ENCODE data around the gene KMT2C. TPM values are rescaled to one million over a fixed set of nuclear protein-coding genes. Genes with fewer than 3 reads are reported as not detected.

KMT2C gene
- total and polyA plus RNA-seq, 8 donors, result 5.0 to 248 (median 80.1) TPM

- H3K4me1 ChIP-seq, result peaks cover 13 to 18% (median 15%) of the 10 kb centered on the region in 4 donors
- no peak overlapping the region for H3K4me3 ChIP-seq
- intact Hi-C loops (cut with DNase I; ENCODE audit: low total_unique reads), result no loop called here
- no peaks in the 10 kb centered on the region for H3K36me3 ChIP-seq
- no peak for DNase-seq
- H3K27me3 ChIP-seq, result no peaks in the 10 kb centered on the region
- peaks cover 0 to 8% (median 0%) of the 10 kb centered on the region in 4 donors for H3K9me3 ChIP-seq
- 91 to 97% (median 96%) methylated on average over 9 of the region's 9 CpGs for WGBS, 5 donors
- H3K27ac ChIP-seq, result no peak overlapping the region
- TF ChIP-seq EP300 (IDR thresholded peaks at IDR 0.05) (no peak), CTCF (IDR thresholded peaks at IDR 0.05) (no peak), POLR2A (IDR thresholded peaks at IDR 0.05) (no peak), POLR2AphosphoS5 (IDR thresholded peaks at IDR 0.05) (no peak)
Measured at GRCh38 chr7:152467225-152467624, 31.4 kb upstream of the KMT2C start.

GRCh38 chr7:152465119-152465387 is 29.2 kb upstream of the KMT2C start:
- no peaks in the 10 kb centered on the region for H3K9me3 ChIP-seq
- intact Hi-C loops (cut with DNase I; ENCODE audit: low total_unique reads), result no loop called here
- DNase-seq, result no peak
- TF ChIP-seq POLR2AphosphoS5 (IDR thresholded peaks at IDR 0.05), result no peak
- no peak for TF ChIP-seq POLR2A (IDR thresholded peaks at IDR 0.05)
- no peak for TF ChIP-seq EP300 (IDR thresholded peaks at IDR 0.05)
- no peak for TF ChIP-seq CTCF (IDR thresholded peaks at IDR 0.05)
- H3K27me3 ChIP-seq, result no peaks in the 10 kb centered on the region
- H3K4me1 ChIP-seq, result peaks cover 13 to 28% (median 21%) of the 10 kb centered on the region in 4 donors
- no peaks in the 10 kb centered on the region for H3K36me3 ChIP-seq
- 16 to 20% (median 19%) methylated on average over 4 of the region's 4 CpGs for WGBS, 5 donors
- peak overlapping the region; percentile 98 to 100 (median 100) for H3K27ac ChIP-seq
- H3K4me3 ChIP-seq, result peak overlapping the region; percentile 69 to 99 (median 87)

- intact Hi-C loops (cut with DNase I; ENCODE audit: low total_unique reads), result no loop called here
- WGBS, 5 donors, result 0 to 2% (median 1%) methylated on average over 36 to 91 of the region's 91 CpGs
- peak; percentile 76 to 94 for DNase-seq
- Histone ChIP-seq H3K36me3 (no peaks in the 10 kb centered on the region), H3K4me3 (peak overlapping the region; percentile 69 to 99 (median 87)), H3K27me3 (no peaks in the 10 kb centered on the region), H3K9me3 (no peaks in the 10 kb centered on the region), H3K4me1 (peaks cover 13 to 33% (median 24%) of the 10 kb centered on the region in 4 donors), H3K27ac (peak overlapping the region; percentile 98 to 100 (median 100))
- TF ChIP-seq POLR2AphosphoS5 (IDR thresholded peaks at IDR 0.05) (peak in 2 of 3 donors; percentile 2 to 37), EP300 (IDR thresholded peaks at IDR 0.05) (no peak)
Measured at GRCh38 chr7:152464312-152465118, 28.7 kb upstream of the KMT2C start.

- Histone ChIP-seq H3K4me1 (peaks cover 13 to 34% (median 26%) of the 10 kb centered on the region in 4 donors), H3K27ac (peak overlapping the region; percentile 98 to 100 (median 100)), H3K9me3 (no peaks in the 10 kb centered on the region), H3K27me3 (no peaks in the 10 kb centered on the region), H3K4me3 (peak overlapping the region; percentile 69 to 99 (median 87)), H3K36me3 (no peaks in the 10 kb centered on the region)
- peak; percentile 100 for DNase-seq
- peak; percentile 87 to 92 (median 91) for TF ChIP-seq POLR2AphosphoS5 (IDR thresholded peaks at IDR 0.05)
- TF ChIP-seq EP300 (IDR thresholded peaks at IDR 0.05), result no peak
- TF ChIP-seq POLR2A (IDR thresholded peaks at IDR 0.05), result peak in 1 of 4 donors; percentile 28
- TF ChIP-seq CTCF (IDR thresholded peaks at IDR 0.05), result no peak
- WGBS, 5 donors, result 0 to 1% (median 0%) methylated on average over 15 to 70 of the region's 71 CpGs
- intact Hi-C loops (cut with DNase I; ENCODE audit: low total_unique reads), result no loop called here
Measured at GRCh38 chr7:152463709-152464311, 28.0 kb upstream of the KMT2C start.

All from stomach (tissue), 9 donors.